NCI-H2029 (cell line): ENCODE measurements around the gene FAM114A2.
"Not testable (repeated sequence)": the region's sequence is repeated elsewhere in the genome, so short reads cannot be mapped to it uniquely, and the experiment has no call there.

Experiments
- DNase-seq: peaks from one replicate; lab custom pipeline; 2025; lab: John Stamatoyannopoulos, UW

FAM114A2 gene

DNA sequence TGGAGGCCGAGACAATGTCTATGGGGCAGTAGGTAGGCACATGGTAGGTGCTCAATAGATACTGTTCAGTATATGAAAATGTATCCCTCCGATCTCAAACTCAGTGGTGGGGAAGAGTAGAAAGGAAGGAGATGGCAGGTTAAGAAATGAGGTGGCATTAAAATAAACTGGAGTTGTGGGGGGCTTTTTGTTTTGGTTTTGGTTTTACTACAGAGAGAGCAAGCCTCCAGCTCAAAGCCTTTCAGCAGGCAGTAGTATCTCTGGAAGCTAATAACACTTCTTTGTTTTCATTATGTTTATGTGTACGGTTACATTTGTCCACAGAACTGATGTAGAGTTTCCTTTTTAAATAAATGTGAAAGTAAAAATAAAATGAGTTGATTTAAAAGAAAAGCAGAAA lies 8.6 kb upstream of the FAM114A2 start:
- no peak for DNase-seq

DNA sequence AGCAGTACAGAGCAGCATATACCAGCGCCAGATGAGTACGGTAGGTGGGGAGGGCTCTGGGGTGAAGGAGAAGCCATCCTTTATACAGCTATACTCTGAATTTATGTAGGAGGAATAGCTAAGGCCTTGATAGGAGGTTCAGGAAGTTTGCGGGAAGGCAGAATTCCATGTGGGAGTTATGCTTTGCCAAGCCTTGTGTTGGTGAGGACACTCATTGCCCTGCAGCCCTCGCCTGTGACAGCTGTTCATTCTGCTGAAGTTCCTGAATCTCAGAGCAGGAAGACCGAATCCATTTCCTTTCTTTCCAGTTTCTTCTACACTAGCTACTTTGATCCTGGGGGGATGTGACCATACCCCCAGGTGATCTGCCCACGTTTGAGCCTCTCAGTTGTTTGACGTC lies 7.8 kb upstream of the FAM114A2 start:
- DNase-seq = no peak

- DNase-seq = no peak
These were observed 5.9 kb upstream of the FAM114A2 start for GRCh38 chr5:154044581-154044980.

DNA sequence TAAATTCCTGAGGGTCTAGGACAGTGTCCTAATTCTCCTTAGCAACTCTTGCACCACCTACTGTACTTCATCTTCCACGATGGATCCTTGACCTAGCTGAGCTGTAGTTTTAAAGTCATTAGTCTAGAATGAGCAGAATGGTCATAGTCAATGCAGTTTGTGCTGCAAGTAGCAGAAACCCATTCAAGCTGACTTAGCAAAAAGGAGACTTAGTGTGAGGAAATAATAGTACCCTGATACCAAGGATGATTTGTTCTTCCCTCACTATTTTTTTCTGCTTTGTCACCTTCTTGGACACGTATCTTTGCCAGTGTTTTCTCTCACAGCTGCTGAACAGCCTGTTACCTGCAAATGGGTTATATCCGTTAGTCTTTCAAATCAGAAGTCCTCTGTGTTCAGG lies 5.4 kb upstream of the FAM114A2 start:
- DNase-seq = no peak

- no peak for DNase-seq
These were observed 4.1 kb upstream of the FAM114A2 start for GRCh38 chr5:154042766-154043165.

DNA sequence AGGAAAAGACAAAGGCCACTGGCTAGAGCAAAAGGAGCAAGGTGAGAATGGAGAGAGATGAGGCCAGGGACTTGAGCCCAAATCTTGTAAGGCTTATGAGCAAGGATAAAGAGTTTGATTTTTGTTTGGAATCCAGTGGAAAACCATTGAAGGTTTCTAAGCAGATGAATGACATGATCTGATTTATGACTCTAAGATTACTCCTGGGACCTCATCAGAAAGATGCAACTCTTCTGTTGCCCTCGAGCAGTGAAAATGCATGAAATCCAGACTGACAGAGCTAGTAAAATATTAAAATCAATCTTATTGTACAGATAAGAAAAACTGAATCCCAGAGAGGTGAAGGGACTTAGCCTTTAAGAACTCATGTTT lies 734 bp upstream of the FAM114A2 start:
- no peak for DNase-seq

DNA sequence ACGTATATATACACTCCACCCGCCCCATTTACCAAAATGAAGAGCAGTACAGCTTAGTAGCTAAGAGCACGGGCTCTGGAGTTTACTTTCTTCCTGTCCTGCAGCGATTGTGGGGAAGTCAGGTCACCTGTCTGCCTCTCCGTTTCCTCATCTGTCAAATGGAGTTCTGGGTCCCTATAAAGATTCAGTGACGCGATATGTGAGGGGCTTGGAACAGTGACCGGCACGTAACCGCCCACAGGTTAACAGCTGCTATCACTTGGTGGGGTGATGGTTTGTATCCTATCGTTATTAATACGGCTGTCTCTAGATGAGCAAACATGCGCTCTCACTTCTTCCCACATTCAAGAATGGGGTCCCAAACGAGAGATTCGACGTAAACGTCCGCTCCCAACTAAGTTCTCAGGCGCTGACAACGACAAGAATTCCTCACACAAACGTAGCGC lies 426 bp downstream of the FAM114A2 start:
- DNase-seq = no peak

- DNase-seq = no peak
These were observed 3.8 kb downstream of the FAM114A2 start for GRCh38 chr5:154034944-154035343.

DNA sequence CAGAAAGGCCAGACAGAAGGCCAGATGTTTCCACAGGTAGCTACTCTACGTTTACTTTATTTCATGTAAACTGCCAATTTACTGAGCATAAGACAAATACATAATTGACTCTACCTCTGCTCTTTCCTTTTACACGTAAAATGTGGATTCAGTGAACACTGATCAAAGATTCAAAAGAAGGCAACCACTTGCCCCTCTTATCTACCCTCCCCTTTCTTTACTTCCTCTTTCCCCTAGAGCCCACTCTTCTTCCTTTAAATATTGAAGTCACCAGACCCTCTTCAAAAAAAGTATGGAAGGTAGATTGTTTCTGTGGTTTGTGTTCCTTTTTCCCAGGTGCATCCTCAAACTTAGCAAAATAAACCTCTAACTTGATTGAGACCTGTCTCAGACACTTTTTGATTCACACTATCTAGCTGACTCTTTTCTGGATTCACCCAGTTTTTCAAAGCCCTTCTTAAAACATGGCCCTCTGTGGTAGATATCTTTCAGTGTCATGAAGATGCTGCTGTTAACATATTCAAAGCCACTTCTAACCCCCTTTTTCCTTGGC lies 6.7 kb downstream of the FAM114A2 start:
- DNase-seq = no peak

- DNase-seq = no peak
These were observed 12.8 kb downstream of the FAM114A2 start for GRCh38 chr5:154025951-154026350.

- not testable (repeated sequence) for DNase-seq
These were observed 19.8 kb downstream of the FAM114A2 start for GRCh38 chr5:154018919-154019318.

GRCh38 chr5:154015071-154015693 lies 23.5 kb downstream of the FAM114A2 start:
- no peak for DNase-seq

- DNase-seq = no peak
These were observed 28.1 kb downstream of the FAM114A2 start for GRCh38 chr5:154010660-154011059.

DNA sequence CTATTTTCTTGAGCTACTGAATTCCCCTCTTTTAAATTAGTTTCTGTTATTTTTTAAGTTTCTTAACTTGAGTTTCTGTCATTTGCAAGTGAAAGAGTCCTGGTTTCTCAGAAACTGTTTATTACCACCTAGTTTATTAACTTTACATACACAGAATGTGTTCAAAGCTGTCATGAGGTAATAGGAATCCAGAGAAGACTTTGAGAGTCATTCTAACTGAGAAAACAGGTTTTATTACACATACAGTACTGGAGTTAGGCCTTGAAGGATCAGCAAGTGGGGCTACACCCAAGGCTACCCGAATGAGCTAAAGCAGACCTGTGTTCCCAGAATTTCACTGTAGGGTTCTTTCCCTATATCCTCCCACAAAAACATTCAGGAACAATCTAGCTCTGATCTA lies 33.1 kb downstream of the FAM114A2 start:
- DNase-seq = no peak

GRCh38 chr5:154002511-154003020 lies 36.1 kb downstream of the FAM114A2 start:
- no peak for DNase-seq

- DNase-seq = no peak
These were observed 36.6 kb downstream of the FAM114A2 start for GRCh38 chr5:154002093-154002492.

DNA sequence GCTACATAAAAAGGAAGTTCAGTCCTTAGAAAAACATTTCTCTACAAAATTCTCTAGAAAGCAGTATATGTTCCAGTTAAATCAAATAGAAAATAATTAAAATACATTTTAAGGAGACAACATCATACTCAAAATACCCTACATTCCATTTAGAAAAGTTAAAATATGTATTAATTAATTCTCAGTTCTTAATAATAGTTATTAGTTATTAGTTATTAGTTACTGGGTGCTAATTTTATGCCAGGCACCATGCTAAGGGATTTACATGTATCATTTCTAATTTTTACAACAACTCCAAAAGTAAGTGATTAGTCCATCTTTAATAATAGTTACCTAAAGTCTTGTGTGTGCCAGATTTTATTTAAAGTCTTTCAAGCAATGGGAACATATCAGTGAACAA lies 38.0 kb downstream of the FAM114A2 start:
- DNase-seq = no peak

DNA sequence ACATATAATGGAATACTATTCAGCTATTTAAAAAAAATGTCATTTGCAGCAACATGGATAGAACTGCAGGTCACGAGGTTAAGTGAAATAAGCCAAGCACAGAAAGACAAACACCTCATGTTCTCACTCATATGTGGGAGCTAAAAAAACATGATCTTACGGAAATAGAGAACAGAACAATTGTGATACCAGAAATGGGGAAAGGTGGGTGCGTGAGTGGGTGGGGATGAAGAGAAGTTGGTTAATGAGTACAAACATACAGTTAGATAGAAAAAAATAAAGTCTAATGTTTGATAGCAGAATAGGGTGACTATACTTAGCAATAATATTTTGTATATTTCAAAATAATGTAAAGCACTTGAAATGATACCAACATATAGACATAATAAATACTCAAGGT lies 38.7 kb downstream of the FAM114A2 start:
- no peak for DNase-seq

DNA sequence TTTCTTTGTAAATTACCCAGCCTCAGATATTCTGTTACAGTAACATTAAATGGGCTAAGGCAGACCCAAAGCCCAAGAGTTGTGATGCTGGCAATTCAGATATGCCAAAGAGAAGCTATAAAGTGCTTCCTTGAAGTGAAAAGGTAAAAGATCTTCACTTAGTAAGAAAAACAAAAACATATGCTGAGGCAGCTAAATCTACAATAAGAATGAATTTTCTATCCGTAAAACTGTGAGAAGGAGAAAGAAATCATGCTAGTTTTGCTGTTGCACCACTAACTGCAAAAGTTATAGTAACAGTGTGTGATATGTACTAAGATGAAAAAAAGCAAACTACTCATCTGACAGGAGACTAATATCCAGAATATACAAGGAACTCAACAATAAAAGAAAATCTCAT lies 39.9 kb downstream of the FAM114A2 start:
- no peak for DNase-seq

- DNase-seq = no peak
These were observed 40.7 kb downstream of the FAM114A2 start for GRCh38 chr5:153998010-153998409.

DNA sequence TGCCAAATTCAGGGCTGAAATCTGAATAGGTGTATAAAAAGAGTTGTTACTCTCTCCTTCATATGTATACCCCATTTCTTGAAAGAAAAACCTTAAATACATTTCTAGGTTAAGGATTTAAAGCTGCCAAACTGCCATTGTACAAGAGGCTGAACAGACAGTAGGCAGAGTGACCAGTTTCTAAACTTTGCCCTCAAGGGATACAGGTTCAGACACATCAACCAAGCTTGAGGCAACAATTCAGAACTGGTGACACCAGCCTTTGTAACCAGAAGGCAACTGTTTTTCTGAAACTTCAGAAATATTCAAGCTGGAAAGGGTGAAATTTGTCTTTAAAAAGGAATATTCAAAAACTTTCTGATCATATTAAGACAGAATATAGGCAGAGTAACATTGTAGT lies 47.5 kb downstream of the FAM114A2 start:
- DNase-seq = no peak

GRCh38 chr5:153988510-153988909 lies 50.2 kb downstream of the FAM114A2 start:
- DNase-seq = no peak

DNA sequence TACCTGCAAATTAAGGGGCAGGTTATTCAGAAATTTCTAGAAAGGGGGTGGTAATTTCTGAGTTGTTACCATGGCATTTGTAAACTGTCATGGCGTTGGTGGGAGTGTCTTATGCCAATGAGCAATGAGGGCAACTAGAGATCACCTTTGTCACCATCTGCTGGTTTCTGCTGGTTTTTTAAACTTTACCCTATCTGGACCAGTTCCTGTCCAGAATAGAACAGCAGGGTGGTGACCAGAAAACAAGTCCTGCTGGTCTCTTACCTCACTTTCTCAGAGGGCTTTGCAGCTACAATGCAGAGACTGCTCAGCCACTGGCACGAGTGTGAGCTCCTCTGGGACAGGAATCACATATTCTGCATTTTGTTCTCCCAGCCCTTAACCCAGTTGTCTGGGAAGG lies 51.4 kb downstream of the FAM114A2 start:
- DNase-seq = no peak

DNA sequence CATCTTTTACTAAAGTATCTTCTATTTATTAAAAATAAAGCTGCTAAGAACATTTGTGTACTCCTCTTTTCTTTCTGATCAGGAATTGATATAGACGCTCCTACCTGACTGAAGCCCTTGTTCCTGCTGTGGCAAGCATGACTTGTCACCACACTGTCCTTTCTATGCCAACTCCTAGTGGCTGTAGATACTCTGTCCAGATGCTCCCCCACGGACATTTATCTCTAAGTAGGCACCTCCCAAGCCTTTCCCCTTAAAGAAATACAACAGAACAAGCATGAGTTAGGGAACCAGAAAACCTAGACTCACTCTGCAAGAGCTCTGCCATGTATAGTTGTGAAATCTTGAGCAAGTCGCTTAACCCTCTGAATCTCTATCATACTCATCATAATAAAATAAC lies 53.2 kb downstream of the FAM114A2 start:
- DNase-seq = no peak
